CD4-positive, alpha-beta T cell (primary cell): ENCODE measurements around the gene SP1. TPM values are rescaled to one million over a fixed set of nuclear protein-coding genes. Genes with fewer than 3 reads are reported as not detected.
A peak's percentile ranks its signal among the peaks of the same experiment; 100 is the strongest.

Source experiments
- ATAC-seq: fragments of 200-7000 bp; cut with Tn5 transposase; one replicate; pipeline ENCODE4 v1.10.0; 2022; ENCODE audit warnings: mild to moderate bottlenecking; ENCODE audit not compliant: poor library complexity
- CTCF ChIA-PET: fragments of 350-600 bp; sonication (Branson Sonifier 250); formaldehyde crosslinking; loops from one replicate; lab custom pipeline; 2021; ENCODE audit warnings: antibody characterized with exemption, inconsistent platforms; lab: Charles Lee
- POLR2A ChIA-PET: fragments of 350-600 bp; sonication (Branson Sonifier 250); formaldehyde crosslinking; loops from one replicate; lab custom pipeline; 2021; ENCODE audit warnings: antibody characterized with exemption, inconsistent platforms; lab: Charles Lee
- DNase-seq, 14 experiments: peaks; one replicate each; pipeline ENCODE4 v3.0.0-alpha.2; 2013 to 2020; ENCODE audit warnings: mixed read lengths in 2 of 14
- H3K27ac ChIP-seq, 2 donors: one replicate each; pipeline versions ENCODE4 v1.5.1 to v1.7.0; 2013; ENCODE audit warnings: low read length in 2 of 2, low read depth in 1 of 2, mild to moderate bottlenecking in 1 of 2
- H3K27me3 ChIP-seq, 2 experiments: 1 replicate in 1 of 2; 2 replicates in 1 of 2; pipeline versions ENCODE4 v1.6.1 to v1.7.0; 2013; ENCODE audit warnings: low read length in 2 of 2, control low read depth in 1 of 2, mild to moderate bottlenecking in 1 of 2, moderate library complexity in 1 of 2; ENCODE audit not compliant: insufficient read depth in 2 of 2, control insufficient read depth in 1 of 2
- H3K36me3 ChIP-seq: one replicate; pipeline ENCODE4 v1.6.1; 2013; ENCODE audit warnings: low read length, control low read depth; ENCODE audit not compliant: insufficient read depth
- H3K4me1 ChIP-seq: one replicate; pipeline ENCODE4 v1.6.1; 2013; ENCODE audit warnings: low read length, control low read depth; ENCODE audit not compliant: insufficient read depth
- H3K4me3 ChIP-seq: one replicate; pipeline ENCODE4 v1.5.1; 2013; ENCODE audit warnings: mild to moderate bottlenecking, low read length, moderate library complexity
- H3K9me3 ChIP-seq, 2 experiments: 1 replicate in 1 of 2; 2 replicates in 1 of 2; pipeline versions ENCODE4 v1.6.1 to v1.7.0; 2013; ENCODE audit warnings: low read length in 2 of 2, mild to moderate bottlenecking in 2 of 2, control low read depth in 1 of 2, moderate library complexity in 1 of 2; ENCODE audit not compliant: control insufficient read depth in 1 of 2, insufficient read depth in 1 of 2
- H3K27ac Mint-ChIP-seq: one replicate; pipeline ENCODE4 v1.8.0; 2020; ENCODE audit warnings: mixed read lengths
- H3K27me3 Mint-ChIP-seq: one replicate; pipeline ENCODE4 v1.8.0; 2021; ENCODE audit warnings: mixed read lengths
- H3K36me3 Mint-ChIP-seq: one replicate; pipeline ENCODE4 v1.8.0; 2021; ENCODE audit warnings: low read depth, mixed read lengths
- H3K4me1 Mint-ChIP-seq: one replicate; pipeline ENCODE4 v1.8.0; 2021; ENCODE audit warnings: low read depth, mixed read lengths
- H3K4me3 Mint-ChIP-seq: one replicate; pipeline ENCODE4 v1.8.0; 2020; ENCODE audit warnings: mild to moderate bottlenecking, mixed read lengths
- H3K9me3 Mint-ChIP-seq: one replicate; pipeline ENCODE4 v1.8.0; 2020; ENCODE audit warnings: mixed read lengths
- CTCF ChIP-seq: fragments of 200-600 bp; IDR thresholded peaks from one replicate; pipeline ENCODE4 v1.8.0; 2022; ENCODE audit warnings: antibody characterized with exemption, mild to moderate bottlenecking
- intact Hi-C, 2 experiments: fragments of 100-400 bp; cut with DNase I in 1 of 2; cut with micrococcal nuclease in 1 of 2; formaldehyde crosslinking; loops; one replicate each; pipeline versions ENCODE4 v1.15.1 to v1.9.0; 2023 to 2025; cut with DNase I, micrococcal nuclease
- total RNA-seq, 174 experiments: library from RNA in 2 of 174; stranded (reverse) in 2 of 174; gene quantifications; one replicate each; pipeline ENCODE4 v1.2.3 and lab custom pipeline; 2021 to 2026

The SP1 gene
- total RNA-seq, 2 experiments from 2014 or later, result 42.3 to 43.3 TPM

DNA sequence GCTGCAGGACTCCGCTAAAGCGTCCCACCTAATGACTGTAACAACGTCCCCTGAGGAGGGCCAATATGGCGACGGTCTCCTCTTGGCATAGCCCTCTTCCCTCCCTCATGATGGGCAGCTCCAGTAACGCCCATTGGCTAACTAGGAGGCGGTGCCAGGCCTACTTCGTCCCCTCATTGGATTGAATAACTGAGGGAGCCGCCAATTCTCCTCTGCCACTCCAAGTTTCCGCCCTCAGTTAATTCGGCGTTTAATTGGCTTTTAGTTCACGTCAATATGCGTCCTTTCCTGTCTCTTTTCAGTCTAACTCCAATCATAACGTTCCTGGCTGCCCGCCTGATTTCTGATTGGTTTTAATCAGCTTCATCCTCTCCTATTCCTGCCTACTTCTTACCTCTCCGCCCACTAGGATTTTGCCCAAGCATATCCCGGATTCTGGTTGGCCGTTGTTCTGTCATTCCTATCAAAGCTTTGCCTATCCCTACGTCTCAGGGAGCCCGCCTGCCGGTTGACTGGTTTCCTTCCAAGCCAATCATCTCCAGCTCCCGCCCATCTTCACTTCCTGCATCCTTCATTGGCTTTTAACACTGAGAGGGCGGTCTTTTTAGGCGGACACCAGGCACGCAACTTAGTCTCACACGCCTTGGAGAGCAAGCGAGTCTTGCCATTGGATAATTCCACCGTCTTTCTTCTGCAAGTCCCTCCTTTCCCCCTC, 430 bp upstream of the SP1 start:
- TF ChIP-seq CTCF, result no peak
- Mint-ChIP-seq H3K4me3 (no peak overlapping the region), H3K27ac (no peak overlapping the region), H3K9me3 (no peaks in the 10 kb centered on the region), H3K4me1 (peaks cover 31% of the 10 kb centered on the region), H3K27me3 (no peaks in the 10 kb centered on the region), H3K36me3 (peaks cover 36% of the 10 kb centered on the region)
- H3K4me3 ChIP-seq, result peak overlapping the region; percentile 63
- H3K9me3 ChIP-seq, result no peaks in the 10 kb centered on the region
- H3K36me3 ChIP-seq, result peaks cover 31% of the 10 kb centered on the region
- H3K27ac ChIP-seq, result peak overlapping the region; percentile 67 to 75
- DNase-seq, result peak in 12 of 14 experiments; percentile 80 to 100 (median 92)
- POLR2A ChIA-PET, result interaction anchor here (0.6 to 3.1 kb wide), 47 partner anchors 8 to 900 kb away, joined by 3 to 65 read pairs (median 5); partner anchors contain the start of genes AAAS, ATP5MC2, CBX5 and CSAD
- intact Hi-C loops, result loop anchor here (1.0 to 5.0 kb wide), 4 partner anchors 43 to 121 kb away; partner anchors contain the start of genes AAAS (in 2 of the 2), AMHR2 (in 1 of the 2) and PRR13 (in 1 of the 2)
- no peaks in the 10 kb centered on the region for H3K27me3 ChIP-seq
- CTCF ChIA-PET, result interaction anchor here (0.6 to 4.3 kb wide), 8 partner anchors 17 to 367 kb away, joined by 3 to 30 read pairs (median 6); partner anchors contain the start of gene AAAS
- peaks cover 52% of the 10 kb centered on the region for H3K4me1 ChIP-seq
- ATAC-seq, result peak; percentile 76

DNA sequence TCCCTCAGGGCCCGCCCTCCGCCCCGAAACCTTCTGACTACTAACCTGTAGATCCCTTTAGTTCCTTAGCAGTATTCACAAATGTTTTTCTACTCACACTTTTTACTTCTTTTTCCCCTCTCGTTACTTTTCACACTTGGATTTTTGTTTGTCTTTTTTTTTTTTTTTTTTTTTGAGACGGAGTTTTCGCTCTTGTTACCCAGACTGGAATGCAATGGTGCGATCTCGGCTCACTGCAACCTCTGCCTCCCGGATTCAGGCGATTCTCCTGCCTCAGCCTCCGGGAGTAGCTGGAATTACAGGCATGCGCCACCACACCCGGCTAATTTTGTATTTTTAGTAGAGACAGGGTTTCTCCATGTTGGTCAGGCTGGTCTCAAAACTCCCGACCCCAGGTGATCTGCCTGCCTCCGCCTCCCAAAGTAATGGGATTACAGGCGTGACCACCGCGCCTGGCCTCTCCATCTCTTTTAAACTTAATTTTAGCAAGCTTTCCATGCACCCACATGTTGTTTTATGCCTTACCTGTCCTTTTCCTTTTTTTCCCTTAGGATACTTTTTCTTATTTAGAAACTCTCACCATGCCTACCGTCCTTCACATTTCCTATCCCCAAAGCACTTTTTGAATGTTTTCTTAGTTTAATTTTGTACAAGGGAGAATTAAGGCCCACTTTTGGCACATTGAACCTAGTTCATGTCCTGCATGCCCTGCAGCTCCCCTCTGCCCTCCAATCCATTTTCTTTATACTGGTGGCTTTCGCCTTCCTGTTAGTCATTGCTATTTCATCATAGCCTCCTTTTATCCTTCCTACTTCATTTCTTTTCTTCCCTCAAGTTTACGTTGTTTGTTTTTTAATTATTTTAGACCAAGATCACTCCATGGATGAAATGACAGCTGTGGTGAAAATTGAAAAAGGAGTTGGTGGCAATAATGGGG, 1.1 kb downstream of the SP1 start:
- H3K9me3 ChIP-seq, result no peaks in the 10 kb centered on the region
- H3K4me1 Mint-ChIP-seq, result peaks cover 34% of the 10 kb centered on the region
- CTCF ChIA-PET, result interaction anchor here (0.8 to 4.3 kb wide), 7 partner anchors 10 to 127 kb away, joined by 4 to 30 read pairs (median 5); no protein-coding TSS in a partner anchor
- no peaks in the 10 kb centered on the region for H3K27me3 ChIP-seq
- peak overlapping the region; percentile 92 for H3K4me3 Mint-ChIP-seq
- peaks cover 66% of the 10 kb centered on the region for H3K4me1 ChIP-seq
- H3K27ac Mint-ChIP-seq, result peak overlapping the region; percentile 67
- POLR2A ChIA-PET, result interaction anchor here (1.0 to 3.1 kb wide), 6 partner anchors 15 to 119 kb away, joined by 4 to 65 read pairs (median 12); partner anchors contain the start of genes MAP3K12, MYG1 and TARBP2
- H3K9me3 Mint-ChIP-seq, result no peaks in the 10 kb centered on the region
- no peak for TF ChIP-seq CTCF
- peak overlapping the region; percentile 53 for H3K4me3 ChIP-seq
- no peak for ATAC-seq
- peak in 2 of 14 experiments; percentile 35 to 38 for DNase-seq
- H3K27me3 Mint-ChIP-seq, result no peaks in the 10 kb centered on the region
- peaks cover 38% of the 10 kb centered on the region for H3K36me3 ChIP-seq
- H3K36me3 Mint-ChIP-seq, result peaks cover 42% of the 10 kb centered on the region
- peak overlapping the region; percentile 14 to 44 for H3K27ac ChIP-seq
- intact Hi-C loops, result loop anchor here in 1 of 2 experiments (1.0 to 5.0 kb wide), 3 partner anchors 41 to 61 kb away; partner anchors contain the start of genes AAAS, AMHR2 and PRR13
